Nephron (organoid): ENCODE results near the gene TMSB4X.
A peak's percentile ranks its signal among the peaks of the same experiment; 100 is the strongest.

Experiments used
- H3K27ac Mint-ChIP-seq, 3 experiments: 2 replicates each; pipeline ENCODE4 v1.8.0; 2020; ENCODE audit warnings: mixed read lengths in 3 of 3, mild to moderate bottlenecking in 2 of 3, moderate library complexity in 1 of 3
- H3K27me3 Mint-ChIP-seq: 2 replicates; pipeline ENCODE4 v1.8.0; 2021; ENCODE audit warnings: low read depth, mild to moderate bottlenecking, moderate library complexity, mixed read lengths
- H3K36me3 Mint-ChIP-seq: 2 replicates; pipeline ENCODE4 v1.8.0; 2020; ENCODE audit warnings: low read depth, mixed read lengths
- H3K4me1 Mint-ChIP-seq: 2 replicates; pipeline ENCODE4 v1.8.0; 2020; ENCODE audit warnings: mixed read lengths
- H3K4me3 Mint-ChIP-seq, 3 experiments: 2 replicates each; pipeline ENCODE4 v1.8.0; 2020; ENCODE audit warnings: mild to moderate bottlenecking in 3 of 3, mixed read lengths in 3 of 3, moderate library complexity in 2 of 3
- H3K9me3 Mint-ChIP-seq: 2 replicates; pipeline ENCODE4 v1.8.0; 2020; ENCODE audit warnings: mixed read lengths
- CTCF ChIP-seq, 3 experiments: fragments of 200-600 bp; sonication (generic); IDR thresholded peaks; one replicate each; pipeline ENCODE4 v1.5.0; 2021; ENCODE audit warnings: antibody characterized with exemption in 3 of 3; ENCODE audit not compliant: unreplicated experiment in 3 of 3

TMSB4X gene

GRCh38 chrX:12974796-12975669, at the start of gene TMSB4X:
TSS of gene TMSB4X (plus strand) at chrX:12975110.
- Mint-ChIP-seq H3K4me3 (peak within 1 kb of the TSS; percentile 93 to 98 (median 98)), H3K27ac (peak within 1 kb of the TSS; percentile 89 to 99 (median 98)), H3K9me3 (peaks cover 21% of the 10 kb centered on the region), H3K27me3 (peaks cover 4% of the 10 kb centered on the region), H3K36me3 (peaks cover 31% of the 10 kb centered on the region), H3K4me1 (peaks cover 47% of the 10 kb centered on the region)
- no peak for TF ChIP-seq CTCF (IDR thresholded peaks at IDR 0.05; ENCODE audit: unreplicated experiment in 3 of 3)

GRCh38 chrX:12929701-12930100, 45.2 kb upstream of the TMSB4X start:
- no peak for TF ChIP-seq CTCF (IDR thresholded peaks at IDR 0.05; ENCODE audit: unreplicated experiment in 3 of 3)
- Mint-ChIP-seq H3K9me3 (peaks cover 34% of the 10 kb centered on the region), H3K4me1 (no peaks in the 10 kb centered on the region), H3K27me3 (peaks cover 4% of the 10 kb centered on the region), H3K36me3 (no peaks in the 10 kb centered on the region), H3K4me3 (no peak overlapping the region), H3K27ac (no peak overlapping the region)

GRCh38 chrX:12930150-12930549, 44.8 kb upstream of the TMSB4X start:
- Mint-ChIP-seq H3K4me3 (no peak overlapping the region), H3K36me3 (no peaks in the 10 kb centered on the region), H3K9me3 (peaks cover 33% of the 10 kb centered on the region), H3K27ac (no peak overlapping the region), H3K27me3 (peaks cover 4% of the 10 kb centered on the region), H3K4me1 (no peaks in the 10 kb centered on the region)
- TF ChIP-seq CTCF (IDR thresholded peaks at IDR 0.05; ENCODE audit: unreplicated experiment in 3 of 3) = no peak

- Mint-ChIP-seq H3K9me3 (peaks cover 34% of the 10 kb centered on the region), H3K36me3 (no peaks in the 10 kb centered on the region), H3K27me3 (peaks cover 4% of the 10 kb centered on the region), H3K4me3 (no peak overlapping the region), H3K4me1 (no peaks in the 10 kb centered on the region), H3K27ac (no peak overlapping the region)
- TF ChIP-seq CTCF (IDR thresholded peaks at IDR 0.05; ENCODE audit: unreplicated experiment in 3 of 3) = no peak
These were observed 42.7 kb upstream of the TMSB4X start for GRCh38 chrX:12932244-12932643.

GRCh38 chrX:12934850-12935249, 40.1 kb upstream of the TMSB4X start:
- no peak overlapping the region for H3K4me3 Mint-ChIP-seq

More at GRCh38 chrX:12934850-12935249, 40.1 kb upstream of the TMSB4X start:
- TF ChIP-seq CTCF (IDR thresholded peaks at IDR 0.05; ENCODE audit: unreplicated experiment in 3 of 3) = no peak
- Mint-ChIP-seq H3K9me3 (peaks cover 35% of the 10 kb centered on the region), H3K27me3 (no peaks in the 10 kb centered on the region), H3K27ac (no peak overlapping the region), H3K36me3 (peaks cover 1% of the 10 kb centered on the region), H3K4me1 (no peaks in the 10 kb centered on the region)
